GM21786 (cell line): ENCODE data around the gene VRTN.
"Not testable (repeated sequence)": the region's sequence is repeated elsewhere in the genome, so short reads cannot be mapped to it uniquely, and the experiment has no call there.

ENCODE experiments used
- ATAC-seq: cut with Tn5 transposase; IDR thresholded peaks from one replicate; pipeline ENCODE4 v1.9.1; 2021; ENCODE audit not compliant: unreplicated experiment

Gene VRTN

DNA sequence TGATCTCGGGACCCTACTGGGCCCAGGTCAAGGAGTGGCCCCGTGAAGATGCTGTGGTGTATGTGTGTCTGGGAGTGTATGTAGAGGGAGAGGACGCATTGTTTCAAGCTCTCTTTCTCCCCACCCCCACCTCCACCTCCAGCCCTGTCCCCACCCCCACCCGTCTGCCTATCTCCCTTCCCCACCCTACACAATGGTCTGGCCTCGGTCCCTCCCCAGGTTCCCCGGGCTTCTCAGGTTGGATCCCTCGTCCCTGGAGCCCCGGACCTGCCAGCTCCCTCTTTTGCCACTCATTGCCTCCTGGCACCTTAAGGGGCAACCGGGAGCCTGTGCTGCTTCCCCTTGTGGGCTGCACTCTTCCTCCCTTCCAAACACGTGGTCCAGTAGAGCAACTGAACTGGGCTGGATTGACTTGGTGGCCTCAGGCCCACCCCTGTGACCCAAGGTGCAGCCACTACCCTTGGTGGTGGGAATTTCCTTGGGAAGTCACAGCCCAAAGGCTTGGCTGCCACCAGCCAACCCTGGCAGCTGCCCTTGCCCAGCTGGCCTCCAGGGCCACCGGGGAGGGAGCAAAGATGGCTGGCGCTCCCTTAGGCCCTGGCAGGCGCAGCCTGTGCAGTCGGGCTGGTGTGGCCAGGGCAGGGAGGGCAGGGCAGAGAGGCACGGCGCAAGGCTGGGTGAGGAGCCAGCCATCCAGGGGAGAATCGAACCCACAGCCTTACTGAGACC is 628 bp downstream of the VRTN start:
- no peak for ATAC-seq

DNA sequence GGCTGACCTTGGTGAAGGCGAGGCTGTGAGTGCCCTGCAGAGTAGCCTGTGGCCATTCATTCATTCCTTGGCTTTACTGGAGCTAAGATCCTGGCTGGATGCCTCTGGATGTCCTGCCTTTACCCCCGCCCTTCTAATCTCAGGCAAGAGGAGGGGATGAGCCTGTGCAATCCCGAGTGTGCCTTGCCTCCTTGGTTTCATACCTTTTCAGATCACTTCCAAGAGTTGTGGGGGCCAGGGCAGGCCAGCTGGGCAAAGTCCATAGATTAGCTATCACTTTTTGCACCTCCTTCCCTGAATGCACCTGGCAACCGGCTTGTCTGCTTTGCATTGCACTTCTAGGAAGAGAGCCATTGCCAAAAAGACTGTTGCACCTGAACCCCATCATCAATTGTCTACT is 1.5 kb downstream of the VRTN start:
- ATAC-seq, result no peak

DNA sequence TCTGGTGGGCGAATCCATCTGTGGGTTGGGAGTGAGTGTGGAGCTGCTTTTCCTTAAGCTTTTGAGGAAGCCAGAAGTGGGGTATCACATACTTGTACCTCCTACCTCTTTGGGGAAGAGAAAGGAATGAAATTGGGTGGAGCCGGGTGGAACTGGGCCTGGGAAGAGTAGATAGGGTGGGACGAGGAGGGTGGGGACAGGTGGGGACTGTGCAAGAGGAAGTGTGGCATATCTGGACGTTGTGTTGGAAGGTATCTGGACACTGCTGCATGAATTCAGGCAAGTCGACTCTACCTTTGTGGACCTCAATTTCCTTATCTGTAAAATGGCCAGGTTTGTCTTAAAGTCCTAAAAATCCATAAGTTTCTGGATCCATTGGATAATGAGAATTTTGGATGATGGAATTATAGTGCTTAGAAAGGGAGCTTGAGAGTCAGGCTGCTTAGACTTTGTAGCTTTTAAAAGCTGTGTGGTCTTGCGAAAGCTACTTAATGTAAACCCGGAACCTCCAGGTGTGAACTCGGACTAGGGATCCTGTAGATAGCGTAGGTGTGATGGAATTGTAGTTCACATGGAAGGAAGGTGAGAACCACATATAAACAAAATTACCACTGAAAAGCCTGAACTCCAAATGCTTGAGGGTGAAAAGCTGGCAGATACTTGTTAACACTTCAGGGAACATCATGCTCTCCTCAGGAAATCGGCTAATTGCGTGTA is 2.1 kb downstream of the VRTN start:
- no peak for ATAC-seq

DNA sequence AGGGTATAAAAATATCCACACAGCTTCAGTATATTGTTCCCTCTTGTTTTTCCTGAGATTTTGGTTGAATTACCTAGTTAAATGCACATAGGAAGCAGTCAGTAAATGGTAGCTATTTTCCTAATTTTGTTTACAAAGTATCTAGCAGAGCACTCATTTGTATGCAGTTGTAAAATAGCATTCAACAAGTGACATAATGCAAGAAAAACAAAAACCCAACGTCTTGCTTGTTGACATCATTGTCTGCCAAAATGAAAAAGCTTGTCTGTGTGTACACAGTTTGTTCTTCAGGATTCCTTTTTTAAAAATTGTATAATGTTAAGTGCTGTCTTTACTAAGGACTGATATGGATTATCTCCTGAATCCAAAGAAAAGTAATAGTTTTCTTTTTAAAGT is 2.7 kb downstream of the VRTN start:
- ATAC-seq, result no peak

DNA sequence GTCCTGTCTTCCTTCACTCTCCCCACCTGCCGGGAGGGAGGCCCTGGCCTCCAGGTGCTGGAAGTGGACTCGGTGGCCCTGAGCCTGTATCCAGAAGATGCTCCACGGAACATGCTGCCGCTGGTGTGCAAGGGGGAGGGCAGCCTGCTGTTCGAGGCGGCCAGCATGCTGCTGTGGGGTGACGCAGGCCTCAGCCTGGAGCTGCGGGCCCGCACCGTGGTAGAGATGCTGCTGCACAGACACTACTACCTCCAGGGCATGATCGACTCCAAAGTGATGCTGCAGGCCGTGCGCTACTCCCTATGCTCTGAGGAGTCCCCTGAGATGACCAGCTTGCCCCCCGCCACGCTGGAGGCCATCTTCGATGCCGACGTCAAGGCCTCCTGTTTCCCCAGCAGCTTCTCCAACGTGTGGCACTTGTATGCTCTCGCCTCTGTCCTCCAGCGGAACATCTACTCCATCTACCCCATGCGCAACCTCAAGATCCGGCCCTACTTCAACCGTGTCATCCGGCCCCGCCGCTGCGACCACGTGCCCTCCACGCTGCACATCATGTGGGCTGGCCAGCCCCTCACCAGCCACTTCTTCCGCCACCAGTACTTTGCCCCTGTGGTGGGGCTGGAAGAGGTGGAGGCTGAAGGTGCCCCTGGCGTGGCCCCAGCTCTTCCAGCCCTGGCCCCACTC is 8.8 kb downstream of the VRTN start:
- ATAC-seq, result no peak

DNA sequence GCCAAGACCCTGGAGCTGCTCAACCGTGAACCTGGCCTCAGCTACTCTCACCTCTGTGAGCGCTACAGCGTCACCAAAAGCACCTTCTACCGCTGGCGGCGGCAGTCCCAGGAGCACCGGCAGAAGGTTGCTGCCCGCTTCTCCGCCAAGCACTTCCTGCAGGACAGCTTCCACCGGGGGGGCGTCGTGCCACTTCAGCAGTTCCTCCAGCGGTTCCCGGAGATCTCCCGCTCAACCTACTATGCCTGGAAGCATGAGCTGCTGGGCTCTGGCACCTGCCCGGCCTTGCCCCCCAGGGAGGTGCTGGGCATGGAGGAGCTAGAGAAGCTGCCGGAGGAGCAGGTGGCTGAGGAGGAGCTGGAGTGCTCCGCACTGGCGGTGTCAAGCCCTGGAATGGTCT is 9.3 kb downstream of the VRTN start:
- no peak for ATAC-seq

DNA sequence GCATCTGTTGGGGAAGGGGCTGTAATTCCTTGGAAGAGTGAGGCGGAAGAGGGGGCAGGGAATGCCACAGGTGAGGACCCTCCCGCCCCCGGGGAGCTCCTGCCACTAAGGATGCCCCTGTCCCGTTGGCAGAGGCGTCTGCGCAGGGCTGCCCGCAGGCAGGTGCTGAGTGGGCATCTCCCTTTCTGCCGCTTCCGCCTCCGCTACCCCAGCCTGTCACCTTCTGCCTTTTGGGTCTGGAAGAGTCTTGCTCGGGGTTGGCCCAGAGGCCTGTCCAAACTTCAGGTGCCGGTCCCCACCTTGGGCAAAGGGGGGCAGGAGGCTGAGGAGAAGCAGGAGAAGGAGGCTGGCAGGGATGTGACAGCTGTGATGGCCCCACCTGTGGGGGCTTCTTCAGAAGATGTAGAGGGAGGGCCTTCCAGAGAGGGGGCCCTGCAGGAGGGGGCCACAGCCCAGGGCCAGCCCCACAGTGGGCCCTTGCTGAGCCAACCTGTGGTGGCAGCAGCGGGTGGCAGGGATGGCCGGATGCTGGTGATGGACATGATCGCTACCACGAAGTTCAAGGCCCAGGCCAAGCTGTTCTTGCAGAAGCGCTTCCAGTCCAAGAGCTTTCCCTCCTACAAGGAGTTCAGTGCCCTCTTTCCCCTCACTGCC is 10.0 kb downstream of the VRTN start:
- ATAC-seq, result no peak

DNA sequence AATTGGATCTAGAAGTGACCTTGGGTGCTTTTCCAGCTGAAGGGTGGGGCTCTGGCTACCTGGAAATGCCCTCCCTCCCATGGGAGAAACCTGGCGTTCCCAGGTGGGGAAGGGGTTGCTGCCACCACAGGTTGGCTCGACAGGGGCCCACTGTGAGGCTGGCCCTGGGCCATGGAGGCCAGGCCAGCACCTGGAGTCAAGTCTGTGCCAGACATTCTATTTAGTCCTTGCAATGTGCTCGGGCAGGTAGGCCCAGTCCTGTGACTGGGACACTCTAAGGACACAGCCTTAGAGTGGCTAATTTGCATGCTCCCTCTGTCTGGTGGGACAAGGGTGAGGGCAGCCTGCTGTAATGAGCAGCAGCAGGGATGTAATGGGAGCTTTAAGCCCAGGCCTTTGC is 11.9 kb downstream of the VRTN start:
- no peak for ATAC-seq

DNA sequence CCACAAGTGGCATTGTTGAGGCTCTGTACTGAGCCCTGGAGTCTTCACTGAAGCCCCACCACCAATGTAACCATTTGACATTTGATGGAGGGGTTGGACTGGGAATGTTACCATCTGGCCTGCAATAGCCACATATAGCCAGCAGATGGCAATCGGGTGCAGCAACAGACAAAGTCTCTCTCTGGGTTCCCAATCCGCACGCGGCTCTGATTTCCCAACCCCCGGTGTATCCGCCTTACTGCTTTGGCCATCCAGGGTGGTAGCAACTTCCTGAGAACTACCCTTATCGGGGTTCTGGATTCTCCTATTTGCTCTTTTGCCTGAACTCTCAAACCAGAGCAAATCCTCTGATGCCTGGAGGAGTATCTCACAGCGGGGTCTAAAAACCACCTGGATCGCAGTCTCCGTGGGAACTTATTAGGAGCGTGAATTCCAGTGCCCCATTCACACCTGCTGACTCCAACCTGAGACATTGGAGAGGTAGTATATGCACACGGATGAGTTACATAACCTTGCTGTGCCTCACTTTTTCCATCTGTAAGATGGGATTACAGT is 14.2 kb downstream of the VRTN start:
- no peak for ATAC-seq

DNA sequence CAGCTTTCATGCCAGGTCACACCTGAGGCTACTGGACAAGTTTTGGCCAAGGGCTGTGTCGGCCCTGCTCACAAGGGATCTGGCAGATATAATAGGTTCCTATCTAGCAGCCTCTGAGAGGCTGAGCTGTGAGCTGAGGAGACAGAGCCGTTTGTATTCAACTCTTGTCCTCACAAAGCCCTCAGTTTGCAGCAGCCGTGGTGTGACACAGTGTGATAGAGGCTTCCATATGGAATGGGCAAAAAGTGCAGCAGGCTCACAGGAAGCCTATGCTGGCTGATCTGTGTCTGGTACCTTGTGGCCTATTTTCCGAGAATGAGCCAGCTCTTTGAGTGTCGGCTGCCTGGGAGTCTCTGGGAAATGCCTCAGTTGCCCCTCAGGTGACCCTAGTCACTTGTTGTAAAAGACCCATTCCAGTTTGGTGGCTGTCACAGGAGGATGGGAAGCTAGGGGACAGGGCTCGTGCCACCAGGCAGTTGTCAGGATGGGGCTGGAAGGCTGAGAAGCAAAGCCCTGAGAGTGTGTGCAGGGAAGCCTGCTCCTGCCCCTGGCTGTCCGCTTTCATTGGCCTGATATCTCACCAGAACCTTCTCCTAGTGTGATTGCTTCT is 16.1 kb downstream of the VRTN start:
- ATAC-seq, result no peak

DNA sequence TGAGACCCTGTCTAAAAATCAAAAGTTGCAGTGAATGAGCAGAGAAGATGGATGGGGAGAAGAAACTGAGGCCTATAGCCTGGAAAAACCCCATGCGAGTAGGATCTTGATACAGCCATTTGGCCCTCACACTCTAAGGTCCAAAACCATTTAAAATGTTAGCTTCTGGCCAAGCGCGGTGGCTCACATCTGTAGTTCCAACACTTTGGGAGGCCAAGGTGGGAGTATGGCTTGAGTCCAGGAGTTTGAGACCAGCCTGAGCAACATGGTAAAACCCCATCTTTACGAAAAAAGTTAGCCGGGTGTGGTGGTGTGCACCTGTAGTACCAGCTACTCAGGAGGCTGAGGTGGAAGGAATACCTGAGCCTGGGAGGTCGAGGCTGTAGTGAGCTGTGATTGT is 19.8 kb downstream of the VRTN start:
- ATAC-seq, result no peak

DNA sequence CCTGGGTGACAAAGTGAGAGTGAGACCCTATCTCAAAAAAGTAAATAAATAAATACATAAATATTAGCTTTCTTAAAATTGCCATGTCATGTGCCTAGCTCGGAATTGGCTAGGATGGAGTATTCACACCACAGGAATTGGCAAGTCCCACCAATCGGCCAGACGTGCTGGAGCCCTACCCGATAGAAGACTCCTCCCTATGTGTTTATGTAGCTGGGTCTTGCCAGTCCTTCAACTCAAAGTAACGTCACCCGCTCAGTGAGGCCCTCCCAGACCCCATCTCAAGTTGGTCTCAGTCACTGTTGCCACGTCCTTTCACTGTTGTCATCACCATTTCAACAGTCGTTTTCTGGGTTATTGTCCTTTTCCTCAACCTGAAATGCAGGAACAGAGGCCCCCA is 20.2 kb downstream of the VRTN start:
- ATAC-seq, result no peak

DNA sequence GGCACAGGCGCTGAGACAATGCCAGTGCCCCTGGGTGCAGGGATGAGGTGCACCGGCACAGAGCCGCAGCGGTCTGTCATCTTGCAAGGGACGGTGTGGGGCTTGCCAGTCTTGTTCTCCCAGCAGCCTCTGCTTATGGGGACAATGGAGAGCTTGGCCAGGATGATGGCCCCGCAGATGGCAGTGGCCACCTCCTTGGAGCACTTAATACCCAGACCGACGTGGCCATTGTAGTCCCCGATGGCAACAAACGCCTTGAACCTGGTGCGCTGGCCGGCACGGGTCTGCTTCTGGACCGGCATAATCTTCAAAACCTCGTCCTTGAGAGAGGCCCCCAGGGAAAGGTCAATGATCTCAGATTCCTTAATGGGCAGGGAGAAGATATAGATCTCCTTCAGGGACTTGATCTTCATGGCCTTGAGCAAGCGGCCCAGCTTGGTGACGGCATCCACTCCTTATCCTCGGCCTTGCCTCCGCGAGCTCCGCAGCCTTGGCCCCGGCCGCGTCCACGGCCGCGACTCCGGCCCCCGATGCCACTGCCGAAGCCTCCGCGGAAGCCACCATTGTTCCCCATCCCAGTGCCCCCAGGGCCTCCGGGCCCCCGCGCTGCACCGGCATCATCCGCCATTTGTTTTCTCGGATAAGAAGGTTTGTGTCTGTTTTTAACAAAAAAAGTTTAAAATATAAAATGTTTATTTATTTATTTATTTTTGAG is 29.9 kb downstream of the VRTN start:
- no peak for ATAC-seq

DNA sequence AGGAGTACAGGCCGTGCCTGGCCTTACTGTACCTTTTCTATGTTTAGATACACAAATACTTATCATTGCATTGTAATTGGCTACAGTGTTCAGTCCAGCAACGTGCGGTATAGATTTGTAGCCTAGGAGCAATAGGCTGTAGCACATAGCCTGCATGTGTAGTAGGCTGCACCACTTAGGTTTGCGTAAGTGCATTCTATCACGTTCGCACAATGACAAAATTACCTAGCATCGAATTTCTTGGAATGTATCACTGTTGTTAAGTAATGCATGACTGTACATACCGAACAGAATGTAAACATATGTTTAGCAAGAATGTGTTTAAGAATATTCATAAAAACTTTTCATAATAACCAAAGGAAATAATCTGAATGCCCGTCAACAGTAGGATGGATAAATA is 31.9 kb downstream of the VRTN start:
- no peak for ATAC-seq

DNA sequence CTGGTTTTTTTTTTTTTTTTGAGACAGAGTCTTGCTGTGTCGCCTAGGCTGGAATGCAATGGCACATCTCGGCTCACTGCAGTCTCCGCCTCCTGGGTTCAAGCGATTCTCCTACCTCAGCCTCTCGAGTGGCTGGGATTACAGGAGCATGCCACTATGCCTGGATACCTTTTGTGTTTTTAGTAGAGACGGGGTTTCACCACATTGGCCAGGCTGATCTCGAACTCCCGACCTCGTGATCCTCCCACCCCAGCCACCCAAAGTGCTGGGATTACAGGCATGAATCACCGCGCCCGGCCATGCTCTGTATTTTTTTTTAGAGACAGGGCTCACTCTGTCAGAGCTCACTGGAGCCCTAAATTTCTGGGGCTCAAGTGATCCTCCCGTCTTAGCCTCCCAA is 32.6 kb downstream of the VRTN start:
- no peak for ATAC-seq

DNA sequence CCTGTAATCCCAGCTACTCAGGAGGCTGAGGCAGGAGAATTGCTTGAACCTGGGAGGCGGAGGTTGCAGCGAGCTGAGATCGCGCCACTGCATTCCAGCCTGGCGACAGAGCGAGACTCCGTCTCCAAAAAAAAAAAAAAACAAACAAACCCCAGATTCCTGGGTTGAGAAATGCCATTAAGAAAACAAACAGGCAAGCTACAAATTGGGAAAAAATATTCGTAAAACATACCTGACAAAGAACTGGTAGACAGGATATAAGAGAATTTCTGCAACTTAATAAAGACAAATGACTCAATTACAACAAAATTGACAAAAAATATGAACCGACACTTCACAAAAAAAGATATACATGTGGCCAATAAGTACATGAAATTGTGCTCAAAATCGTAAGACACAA is 33.3 kb downstream of the VRTN start:
- not testable (repeated sequence) for ATAC-seq

DNA sequence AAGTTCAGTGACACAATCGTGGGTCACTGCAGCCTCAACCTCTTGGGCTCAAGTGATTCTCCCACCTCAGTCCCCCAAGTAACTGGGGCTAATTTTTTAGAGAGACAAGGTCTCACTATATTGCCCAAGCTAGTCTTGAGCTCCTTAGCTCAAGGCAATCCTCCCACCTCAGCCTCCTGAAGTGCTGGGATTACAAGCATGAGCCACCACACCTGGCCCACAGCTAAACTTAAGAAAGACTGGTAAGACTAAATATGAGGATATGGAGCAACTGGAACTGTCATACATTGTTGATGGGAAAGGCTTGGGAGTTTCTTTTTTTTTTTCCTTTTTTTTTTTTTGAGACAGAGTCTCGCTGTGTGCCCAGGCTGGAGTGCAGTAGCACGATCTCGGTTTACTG is 34.0 kb downstream of the VRTN start:
- no peak for ATAC-seq

DNA sequence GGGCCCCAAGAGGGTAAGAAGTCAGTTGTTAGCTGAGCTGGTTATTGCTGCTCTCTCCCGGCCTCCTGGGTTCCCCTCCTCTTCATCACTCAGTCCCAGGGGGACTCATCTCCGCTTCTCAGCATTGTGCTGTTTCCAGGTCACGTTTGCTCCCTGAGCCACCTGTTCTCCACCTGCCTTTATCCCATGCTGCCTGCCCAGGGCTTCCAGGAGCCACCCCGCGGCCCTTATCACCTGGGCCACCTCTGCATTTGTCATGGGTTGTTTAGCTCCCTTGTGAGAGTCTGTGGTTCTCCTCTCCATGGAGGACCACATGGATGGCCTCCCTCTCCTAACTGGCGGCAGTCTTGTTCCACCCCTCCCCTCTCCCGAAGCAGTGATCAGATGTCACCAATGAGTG is 41.7 kb downstream of the VRTN start:
- no peak for ATAC-seq

DNA sequence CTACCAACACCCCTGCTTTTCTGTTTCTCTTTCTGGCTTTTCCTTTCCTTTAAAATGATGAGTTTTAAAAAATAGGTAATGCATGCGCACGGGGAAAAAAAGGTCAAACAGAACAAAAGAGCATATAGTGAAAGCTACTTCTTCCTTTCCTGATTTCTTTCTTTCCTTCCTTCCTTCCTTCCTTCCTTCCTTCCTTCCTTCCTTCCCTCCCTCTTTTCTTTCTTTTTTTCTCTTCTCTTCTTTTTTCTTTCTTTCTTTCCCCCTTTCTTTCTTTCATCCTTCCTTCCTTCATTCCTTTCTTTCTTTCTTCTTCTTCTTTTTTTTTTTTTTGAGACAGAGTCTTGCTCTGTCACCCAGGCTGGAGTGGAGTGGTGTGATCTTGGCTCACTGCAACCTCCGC is 42.2 kb downstream of the VRTN start:
- not testable (repeated sequence) for ATAC-seq

DNA sequence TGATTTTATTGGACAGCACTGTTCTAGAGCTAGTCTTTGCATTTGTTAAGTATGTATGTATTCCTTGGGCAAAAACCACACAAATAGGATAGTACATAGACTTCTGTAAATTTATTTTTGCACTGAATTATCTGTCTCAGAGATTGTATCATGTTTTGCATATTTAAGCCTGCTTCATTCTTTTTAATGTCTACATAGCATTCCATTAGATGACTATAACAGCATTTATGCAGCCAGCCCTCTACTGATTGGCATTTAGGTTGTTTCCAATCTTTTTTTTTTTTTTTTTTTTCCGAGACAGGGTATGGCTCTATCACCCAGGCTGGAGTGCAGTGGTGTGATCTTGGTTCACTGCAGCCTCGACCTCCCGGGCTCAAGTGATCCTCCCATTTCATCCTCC is 43.2 kb downstream of the VRTN start:
- no peak for ATAC-seq
